Peyer's patch (tissue), 4 donors: ENCODE data around the gene GLP2R.

ENCODE experiments used
- CTCF ChIP-seq, 6 experiments: fragments of 450-650 bp in 4 of 6; fragments of 200-600 bp in 2 of 6; sonication (generic) in 1 of 6; IDR thresholded peaks; one replicate each; pipeline ENCODE4 v1.5.1; 2017 to 2019; ENCODE audit warnings: antibody characterized with exemption in 6 of 6, mild to moderate bottlenecking in 3 of 6, moderate library complexity in 1 of 6
- POLR2A ChIP-seq, 2 donors: fragments of 450-650 bp; IDR thresholded peaks; one replicate each; pipeline ENCODE4 v1.5.1; 2017; ENCODE audit warnings: antibody characterized with exemption in 2 of 2, mild to moderate bottlenecking in 2 of 2, moderate library complexity in 2 of 2

- TF ChIP-seq POLR2A (IDR thresholded peaks at IDR 0.05) (no peak), CTCF (IDR thresholded peaks at IDR 0.05) (no peak)
Observed at GRCh38 chr17:9913476-9913875, 87.8 kb downstream of the GLP2R start.
